ENCODE measurements around the gene MSMB.

Gene MSMB

DNA sequence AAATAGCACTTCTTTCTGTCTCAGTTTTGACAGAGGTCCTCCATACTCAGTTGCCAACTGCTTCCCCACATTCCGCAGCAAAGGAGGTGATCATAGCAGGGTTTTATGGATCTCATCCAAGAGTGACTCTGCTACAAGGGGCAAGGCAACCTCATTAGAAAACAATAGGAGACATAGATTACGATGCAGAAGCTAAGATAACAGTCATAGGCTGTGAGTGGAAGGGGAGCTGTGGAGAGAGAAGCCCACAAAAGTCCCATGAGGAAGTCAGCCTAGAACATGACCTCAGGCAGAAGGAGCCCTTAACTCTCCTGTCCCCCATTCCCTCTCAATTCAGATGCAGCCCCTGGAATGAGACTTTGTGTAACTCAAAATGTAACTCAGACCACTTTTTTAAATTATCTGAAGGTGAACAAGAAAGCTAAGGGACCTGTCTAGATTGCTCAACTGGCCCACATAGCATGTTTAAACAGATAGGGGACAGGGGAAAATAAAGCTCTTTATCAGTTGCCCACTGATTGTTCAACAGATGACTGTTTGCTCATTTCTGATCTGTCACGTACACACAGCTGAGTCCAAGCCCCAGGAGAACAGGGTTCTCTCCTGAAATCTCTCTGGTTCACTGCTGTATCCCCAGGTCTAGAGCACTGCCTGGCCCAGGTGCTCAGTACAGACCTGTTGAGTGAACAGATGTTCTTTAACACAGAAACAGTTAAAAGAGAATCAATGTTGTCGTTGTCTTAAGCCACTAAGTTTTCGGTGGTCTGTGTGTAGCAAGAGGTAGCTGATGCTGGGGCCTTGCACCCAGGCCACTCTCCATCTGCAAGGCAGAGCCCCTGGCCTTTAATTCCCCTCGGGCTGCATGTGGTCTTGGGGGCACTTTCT lies 14.2 kb downstream of the MSMB start:
- DNase-seq, result no peak

DNA sequence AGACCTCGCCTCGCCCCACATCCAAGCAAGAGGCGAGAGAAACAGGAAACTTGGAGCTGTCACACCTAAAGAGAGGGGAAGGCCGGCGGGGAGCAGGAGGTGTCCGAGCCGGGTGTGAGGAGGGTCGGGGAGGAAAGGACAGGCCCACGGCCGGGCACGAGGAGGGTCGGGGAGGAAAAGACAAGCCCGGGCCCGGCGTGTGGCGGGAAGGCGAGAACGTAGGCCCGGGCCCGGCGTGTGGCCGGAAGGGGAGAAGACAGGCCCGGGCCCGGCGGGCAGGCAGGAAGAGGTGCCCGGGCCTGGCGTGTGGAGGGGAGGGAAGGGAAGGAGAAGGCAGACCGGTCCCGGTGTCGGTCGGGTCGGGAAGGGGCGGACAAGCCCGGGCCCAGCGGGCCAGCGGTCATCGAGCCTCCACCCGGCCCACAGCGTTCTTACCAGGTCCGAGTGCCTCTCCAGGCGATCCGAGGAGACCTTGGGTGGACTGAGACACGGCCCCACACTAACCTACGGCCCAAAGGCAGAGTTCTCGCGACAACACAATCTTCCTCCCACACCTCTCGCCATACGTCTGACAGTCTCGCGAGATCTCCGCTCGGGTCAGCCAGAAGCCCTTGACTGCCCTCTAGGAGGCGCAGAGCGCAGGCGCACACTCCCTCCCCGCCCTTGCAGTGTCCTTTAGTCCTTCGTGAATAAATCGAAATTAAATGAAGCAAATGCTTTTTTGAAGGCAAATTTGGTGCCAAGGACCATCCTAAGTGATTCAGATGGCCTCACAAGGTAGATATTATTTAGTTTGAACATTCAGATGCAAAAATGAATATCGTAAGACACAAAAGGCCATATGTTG lies 15.8 kb downstream of the MSMB start, which contains the start of gene NCOA4:
TSS of gene NCOA4 (minus strand) at position 533 of the 847 bp plus-strand sequence. CDS start 13,943 bp downstream, outside the sequence.
- peak; percentile 96 for DNase-seq

DNA sequence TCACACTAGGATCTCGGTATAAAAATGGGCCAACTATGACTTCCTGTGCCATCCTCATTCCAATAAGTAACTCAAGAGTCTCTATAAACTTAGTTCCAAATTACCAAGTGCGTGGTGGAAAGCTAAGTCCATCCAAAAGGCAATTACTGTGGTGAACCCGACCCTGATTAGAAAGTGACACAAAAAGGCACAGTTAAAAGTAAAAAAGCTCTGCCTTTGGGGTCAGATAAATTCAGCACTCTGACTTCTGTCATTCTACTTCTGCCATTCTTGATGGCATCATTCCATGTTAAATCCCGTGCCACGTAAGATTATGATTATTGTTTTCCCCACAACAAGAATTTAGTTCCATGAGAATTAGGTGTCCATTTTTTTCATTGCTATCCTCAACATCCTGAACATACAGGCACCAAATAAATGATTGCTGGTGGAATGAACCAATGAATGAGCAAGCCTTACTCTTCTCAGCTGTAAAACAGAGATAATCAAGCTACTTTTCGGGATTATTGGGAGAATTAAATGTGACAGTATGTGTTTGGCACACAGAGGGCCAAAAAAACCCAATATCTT lies 16.5 kb downstream of the MSMB start:
- DNase-seq, result no peak

DNA sequence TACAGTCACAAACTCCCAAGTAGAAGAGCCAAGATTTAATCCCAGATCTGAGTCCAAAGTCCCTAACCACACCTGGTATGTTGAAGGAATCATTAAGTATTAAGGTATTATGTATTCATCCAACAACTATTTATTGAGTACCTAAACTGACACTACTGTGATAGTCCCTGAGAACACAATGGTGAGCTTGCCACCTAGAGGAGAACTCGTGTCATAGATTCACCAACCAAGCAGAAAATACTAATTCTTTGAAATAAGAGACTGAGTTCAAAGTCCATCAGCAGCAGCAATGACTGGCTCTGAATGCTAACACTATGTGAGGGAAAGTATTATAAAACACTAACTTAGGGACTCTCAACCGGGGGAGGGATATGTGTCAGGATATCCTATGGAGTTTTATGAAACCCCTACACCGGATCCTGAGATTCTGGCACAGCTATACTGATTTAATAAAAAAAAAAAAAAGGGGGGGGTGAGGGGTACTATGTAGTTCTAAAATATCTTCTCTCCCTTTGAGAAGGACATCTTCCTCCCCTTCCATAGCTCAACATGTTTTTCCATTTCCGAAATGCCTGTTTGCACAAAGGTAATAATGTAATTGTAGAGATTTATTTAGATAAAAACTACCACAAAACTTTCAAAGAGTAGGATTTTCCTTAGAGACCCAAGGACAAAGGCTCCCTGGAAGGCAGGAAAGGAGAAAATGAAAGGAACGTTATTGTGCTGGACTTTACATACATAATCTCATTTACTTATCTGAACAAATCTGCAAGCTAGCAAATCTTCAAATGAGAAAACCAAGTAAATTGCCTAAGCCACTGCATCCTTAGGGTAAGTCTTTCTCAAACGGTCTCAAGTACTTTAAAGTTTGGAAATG lies 17.2 kb downstream of the MSMB start:
- DNase-seq, result no peak

DNA sequence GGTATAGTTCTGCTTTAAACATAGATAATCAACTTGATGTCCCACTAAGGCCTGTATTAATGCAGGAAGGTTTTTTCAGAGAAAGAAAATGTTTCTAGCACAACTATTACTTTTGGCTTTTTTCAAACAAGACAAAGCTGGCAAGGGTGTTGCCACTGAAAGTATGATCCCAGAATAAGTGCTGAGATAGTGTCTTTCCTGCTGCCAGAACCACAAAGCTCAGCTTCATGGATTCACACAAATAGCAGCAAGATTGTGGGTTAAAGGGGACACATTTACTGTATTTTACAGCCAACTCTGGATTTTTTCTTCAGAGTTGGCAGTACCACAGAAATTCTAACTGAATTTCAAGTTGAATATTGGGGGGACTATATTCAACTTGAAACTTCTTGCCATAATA lies 20.0 kb downstream of the MSMB start:
- no peak for DNase-seq

DNA sequence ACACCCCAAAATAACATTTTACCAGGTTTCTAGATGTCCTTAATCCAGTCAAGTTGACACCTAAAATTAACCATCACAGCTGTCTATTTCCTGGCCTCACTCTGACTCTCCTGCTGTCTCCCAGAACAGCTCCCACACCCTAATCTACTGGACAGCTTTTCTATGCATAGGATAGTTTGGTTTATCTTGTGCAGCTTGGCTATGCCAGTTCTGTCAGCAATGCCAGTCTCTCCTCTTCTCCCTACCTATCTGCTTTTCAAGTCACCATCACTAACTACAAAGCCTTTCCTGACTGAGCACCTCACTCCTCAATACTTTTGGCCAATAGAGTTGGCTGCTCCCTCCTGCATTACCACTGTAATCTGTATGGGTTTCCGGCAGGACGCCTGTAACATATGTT lies 20.7 kb downstream of the MSMB start:
- DNase-seq, result no peak

DNA sequence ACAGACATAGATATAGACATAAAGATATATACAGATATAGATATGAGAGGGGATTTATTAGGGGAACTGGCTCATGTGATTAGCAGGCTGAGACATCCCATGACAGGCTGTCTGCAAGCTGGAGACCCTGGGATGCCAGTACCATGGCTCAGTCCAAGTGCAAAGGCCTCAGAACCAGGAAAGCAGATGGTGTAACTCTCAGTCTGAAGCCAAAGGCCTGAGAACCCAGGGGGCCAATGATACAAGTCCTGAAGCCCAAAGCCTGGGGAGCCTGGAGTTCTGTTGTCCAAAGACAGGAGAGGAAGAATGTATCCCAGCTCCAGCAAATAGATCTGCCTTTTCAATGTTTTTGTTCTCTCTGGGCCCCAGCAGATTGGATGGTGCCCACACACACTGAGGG lies 21.1 kb downstream of the MSMB start:
- DNase-seq, result no peak

DNA sequence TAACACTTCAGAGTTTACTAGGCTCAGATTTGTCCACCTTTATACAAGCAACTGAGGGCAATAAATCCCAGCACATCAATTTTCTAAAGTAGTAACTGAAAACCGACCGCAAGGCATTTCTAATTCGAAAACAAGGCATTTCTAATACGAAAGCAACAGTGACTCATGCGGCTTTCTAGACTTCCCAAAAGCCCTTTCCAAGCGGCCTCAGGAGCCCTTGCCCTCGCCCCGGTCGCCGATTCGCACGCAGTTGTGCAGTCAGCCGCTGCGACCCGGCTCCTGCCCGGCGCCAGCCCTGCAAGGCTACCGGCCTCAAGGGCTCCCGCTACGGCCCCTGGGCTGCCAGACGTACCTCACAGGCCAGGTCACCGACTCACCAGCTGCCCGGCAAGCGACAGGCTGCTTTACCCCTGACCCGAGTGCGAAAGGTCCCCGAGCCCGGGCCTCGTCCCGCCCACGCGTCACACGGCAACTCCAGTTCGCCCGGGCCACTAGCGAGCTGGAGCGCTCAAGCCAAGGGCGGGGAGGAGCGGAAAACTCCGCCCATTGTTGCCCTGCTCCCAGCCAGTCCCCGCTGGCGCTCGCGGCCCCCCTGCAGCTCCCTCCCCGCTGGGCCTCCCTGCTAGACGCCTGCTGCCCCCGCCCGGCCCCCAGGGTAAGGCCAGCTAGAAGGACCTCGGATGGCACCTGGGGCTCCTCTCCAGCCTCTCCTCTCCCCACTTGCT lies 22.9 kb downstream of the MSMB start:
- peak; percentile 91 for DNase-seq

DNA sequence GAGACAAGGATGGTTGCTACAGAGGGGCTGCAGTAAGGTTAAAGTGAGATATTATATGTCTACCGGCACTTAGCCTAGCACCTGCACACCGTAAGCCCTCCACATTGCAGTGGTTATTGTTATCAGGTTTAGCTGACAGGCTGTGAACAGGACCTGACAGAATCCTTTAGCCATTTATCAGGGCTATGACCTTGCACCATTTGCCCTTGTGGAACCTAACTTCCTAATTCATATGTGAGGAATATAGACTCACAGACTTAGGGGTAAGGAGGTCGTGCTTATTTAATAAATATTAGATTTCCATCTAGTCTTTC lies 25.8 kb downstream of the MSMB start:
- DNase-seq, result no peak

DNA sequence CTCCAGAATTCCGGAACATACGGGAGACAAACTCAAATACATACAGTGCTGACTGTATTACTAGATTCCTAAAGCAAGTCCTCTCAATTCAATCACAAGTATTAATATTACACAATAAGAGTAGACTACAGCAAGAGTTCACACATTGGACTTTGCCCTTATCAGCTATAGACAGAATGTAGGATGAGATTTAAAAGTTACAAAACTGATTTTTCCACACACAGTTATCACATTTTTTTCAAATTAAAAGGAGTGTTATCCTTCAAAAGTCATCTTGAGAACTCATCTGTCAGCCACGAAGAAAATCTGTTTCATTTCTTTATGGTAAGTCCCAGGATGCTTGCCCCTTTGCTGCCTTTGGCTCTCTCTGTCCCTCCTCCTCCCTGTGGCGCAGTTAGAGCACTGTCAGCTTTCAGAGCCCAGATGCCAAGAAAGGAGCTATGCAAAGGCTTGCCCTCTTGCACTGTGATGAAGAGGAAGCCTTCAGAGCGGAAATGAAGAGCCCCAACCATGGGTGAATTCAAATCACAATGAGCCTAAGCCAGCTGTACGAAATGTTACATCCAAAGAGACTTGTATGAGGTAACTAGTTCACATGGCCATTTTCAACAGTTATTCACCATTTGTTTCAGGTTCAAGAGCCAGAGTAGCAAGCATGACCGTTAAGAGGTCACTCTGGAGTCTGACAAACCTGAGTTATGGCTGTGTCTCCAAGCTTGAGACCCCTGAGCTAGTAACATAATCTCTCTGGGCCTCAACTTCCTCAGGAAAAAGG lies 26.3 kb downstream of the MSMB start:
- no peak for DNase-seq

DNA sequence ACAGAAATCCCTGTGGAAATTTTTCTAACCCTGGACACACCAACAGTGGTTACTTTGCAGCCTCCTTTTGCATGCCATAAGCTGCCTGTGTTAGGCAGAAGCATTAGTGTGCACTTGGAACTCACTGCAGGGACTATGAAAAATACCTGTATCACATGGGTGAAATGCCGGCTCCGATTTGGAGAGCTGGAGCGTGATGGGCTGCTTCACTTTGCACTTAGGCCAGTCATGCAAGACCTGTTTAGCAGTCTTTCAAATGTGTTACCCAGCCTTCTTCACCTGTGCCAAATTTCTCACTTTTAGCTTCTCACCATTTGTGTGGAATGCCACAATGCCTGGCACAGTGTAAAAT lies 26.9 kb downstream of the MSMB start:
- DNase-seq, result no peak

DNA sequence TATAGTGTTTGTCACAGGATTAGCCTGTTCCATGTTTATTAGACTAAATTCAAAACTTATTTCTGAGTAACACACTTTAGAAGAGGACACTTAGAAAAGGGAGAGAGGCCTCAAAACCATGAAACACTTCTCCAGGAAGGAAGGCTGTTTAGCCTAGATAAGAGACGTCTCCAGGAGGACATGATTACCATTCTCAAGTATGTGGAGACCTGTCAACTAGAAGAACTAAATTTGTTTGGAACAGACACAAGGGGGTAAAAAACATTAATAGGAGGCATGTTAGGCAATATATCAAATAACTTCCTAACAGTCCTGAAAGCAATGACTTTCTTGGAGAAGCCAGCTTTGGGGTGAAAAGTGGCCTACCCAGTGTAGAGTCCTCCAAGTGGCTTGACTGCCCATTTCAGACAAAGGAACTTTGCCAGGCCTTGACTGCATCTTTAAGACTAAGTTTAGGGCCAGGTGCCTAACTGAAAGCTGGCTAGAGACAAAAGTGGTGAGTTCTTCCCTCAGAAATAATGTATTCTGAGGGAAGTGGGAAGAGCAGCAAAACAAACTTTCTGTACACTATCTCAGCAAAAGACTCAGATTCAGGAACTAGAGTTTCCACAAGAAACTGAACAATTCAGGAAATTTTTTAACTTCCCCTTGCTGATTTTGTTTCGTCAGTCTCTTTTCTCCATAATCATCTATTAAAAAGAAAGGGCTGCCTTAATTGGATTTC lies 27.5 kb downstream of the MSMB start:
- DNase-seq, result no peak

DNA sequence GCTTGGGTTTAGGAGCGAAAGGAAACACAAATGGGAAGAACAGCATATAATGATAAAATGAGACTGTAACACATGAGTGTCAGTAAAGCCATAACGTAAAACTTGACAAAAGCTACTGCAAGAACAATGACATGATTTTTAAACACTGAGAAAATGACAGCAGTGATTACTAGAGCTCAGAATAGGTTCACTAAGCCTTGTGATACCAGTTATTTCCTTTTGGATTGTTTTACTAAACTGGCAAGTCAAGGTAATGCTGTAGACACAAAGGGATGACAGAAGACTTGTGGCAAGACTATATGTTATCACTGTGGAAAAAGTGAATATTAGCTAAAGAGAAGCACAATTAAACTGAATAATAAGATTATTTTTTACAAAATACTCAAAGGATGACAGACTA lies 28.3 kb downstream of the MSMB start:
- no peak for DNase-seq

DNA sequence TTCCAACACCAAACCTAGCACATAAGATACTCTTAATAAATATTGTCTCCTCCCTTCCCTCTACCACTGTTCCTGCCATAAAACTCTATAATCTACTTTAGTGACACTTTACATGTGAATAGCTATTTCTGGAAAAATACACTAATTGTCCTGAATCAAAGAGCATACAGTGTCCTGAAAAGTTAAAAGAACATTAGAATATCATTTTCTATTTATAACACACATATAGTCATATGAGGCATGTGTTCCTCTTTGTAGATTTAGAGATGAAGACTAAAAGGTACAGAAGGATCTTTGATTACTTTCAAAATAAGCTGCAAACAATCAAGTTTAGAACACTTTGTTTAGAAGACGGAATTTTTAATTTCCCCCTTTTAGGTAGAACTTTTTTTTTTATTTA lies 29.3 kb downstream of the MSMB start:
- DNase-seq, result no peak

DNA sequence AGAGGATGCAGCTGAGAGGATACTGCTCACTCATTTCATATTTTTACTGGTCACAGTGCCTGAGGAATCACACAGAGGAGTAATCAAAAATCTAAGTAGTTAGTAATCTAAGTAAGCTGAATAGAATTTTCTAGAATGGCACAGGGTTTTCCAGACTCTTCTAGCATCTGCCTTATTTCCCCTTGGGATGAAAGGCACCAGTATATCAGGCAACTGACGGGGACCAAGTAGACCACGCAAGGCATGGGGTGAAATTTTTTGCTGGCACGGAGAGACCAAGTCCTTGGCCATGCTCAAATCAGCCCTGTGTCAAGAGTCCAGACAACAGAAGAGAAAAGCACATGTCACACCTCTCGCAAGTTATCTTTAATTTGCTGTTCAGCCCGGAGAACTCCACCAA lies 29.9 kb downstream of the MSMB start:
- no peak for DNase-seq

DNA sequence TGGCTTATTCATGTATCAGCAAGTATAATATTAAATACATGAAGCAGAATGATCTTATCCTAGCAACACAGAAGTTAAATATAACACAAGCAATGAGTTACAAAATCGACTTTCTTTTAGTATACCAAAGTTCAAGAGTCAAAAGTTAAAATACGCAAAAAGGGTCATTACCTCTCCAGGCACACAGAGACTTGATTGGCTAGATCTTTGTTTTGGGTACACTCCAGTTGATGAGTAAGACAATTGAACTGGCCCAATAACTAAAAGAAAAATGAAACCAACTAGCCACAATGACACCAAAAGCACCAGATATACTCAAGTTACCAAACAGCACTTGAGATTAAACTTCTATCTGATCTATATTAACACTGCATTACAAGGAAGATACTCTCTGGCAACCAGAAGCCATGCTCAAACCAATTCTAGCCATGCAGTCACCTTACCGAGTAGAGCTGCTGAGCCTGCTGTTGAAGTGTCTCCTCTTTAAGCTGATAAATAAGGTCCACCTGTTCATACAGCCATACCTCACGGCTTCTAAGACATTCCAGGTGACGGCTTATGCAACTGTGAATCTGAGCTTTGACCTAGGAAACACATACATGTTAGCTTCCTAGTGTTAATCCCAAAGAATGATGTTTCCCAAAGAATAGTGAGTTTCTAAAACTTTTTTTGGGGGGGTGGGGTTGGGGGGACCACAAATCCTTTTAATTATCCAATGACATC lies 31.2 kb downstream of the MSMB start:
- no peak for DNase-seq

DNA sequence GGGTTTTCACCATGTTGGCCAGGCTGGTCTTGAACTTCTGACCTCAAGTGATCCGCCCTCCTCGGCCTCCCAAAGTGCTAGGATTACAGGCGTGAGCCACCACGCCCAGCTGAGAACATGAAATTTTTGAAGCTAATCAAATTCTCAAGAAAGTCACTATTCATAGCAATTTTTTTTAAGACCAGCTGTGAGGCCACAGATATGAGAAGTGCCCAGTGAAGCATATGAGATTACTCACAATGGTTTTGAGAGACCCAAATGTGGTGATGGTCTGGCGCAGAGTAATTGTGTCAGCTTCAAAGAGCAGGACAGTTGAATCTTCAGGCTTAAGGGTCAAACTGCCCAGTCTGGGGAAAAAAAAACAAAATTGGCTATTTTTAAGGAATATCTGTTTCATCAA lies 31.9 kb downstream of the MSMB start:
- no peak for DNase-seq

DNA sequence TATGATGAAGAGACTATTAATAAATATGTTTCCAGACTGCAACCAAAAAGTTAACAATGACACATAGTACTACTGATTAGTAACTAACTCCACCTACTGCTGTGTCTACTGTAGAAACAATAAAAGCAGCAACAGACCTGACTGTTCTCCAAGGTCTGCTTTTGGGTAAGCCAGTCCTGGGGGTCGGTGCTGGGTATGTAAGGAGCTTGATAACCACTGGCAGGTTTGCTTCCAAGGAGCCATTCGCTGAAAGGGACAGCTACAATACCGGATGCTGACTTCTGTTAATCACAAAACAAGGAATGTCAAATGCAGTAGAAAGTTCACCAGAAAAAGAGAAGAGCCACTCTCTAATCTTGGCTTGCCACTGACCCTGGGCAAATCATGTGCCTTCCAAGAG lies 33.3 kb downstream of the MSMB start:
- DNase-seq, result no peak

DNA sequence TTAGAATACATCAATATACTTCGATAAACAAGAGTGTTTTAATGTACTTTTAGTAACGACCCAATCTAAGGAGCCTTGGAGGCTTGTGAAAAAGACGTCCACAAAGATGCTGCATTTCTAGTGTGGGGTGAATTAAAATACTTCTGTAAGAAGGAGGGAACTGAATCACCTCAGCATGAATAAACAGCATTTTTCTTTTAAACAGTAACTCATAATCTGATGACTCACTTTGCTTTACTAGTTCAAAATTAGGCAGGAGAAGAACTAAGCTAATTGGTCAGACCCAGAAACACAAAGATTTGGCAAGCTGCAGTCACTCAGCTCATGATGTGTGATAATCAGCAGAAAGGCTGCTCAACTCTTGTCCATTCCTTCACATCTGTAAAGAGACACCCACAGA lies 39.9 kb downstream of the MSMB start:
- DNase-seq, result no peak

DNA sequence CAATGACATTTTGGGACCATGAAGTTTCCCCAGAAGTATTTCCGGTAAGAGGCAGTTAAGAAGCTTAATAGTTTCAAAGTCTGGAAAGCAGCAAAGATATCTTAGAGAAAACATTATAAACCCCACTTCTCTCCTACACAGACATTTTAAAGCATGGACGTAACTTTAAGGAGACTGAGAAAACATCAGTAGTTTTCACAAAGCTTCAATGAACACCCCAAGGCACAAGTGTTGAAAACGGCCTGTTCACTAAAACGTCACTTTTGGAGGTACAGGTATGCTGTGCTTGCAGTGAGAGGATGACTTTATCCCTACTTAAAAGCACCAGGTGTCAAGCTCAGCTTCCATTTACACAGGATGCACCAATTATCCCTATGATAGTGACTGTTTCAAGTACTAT lies 40.7 kb downstream of the MSMB start:
- DNase-seq, result no peak
